ENCODE results near the gene MUC6. TPM values are rescaled to one million over a fixed set of nuclear protein-coding genes. Genes with fewer than 3 reads are reported as not detected.

The MUC6 gene
- total RNA-seq, 1 experiment from 2014 or later, result not detected

DNA sequence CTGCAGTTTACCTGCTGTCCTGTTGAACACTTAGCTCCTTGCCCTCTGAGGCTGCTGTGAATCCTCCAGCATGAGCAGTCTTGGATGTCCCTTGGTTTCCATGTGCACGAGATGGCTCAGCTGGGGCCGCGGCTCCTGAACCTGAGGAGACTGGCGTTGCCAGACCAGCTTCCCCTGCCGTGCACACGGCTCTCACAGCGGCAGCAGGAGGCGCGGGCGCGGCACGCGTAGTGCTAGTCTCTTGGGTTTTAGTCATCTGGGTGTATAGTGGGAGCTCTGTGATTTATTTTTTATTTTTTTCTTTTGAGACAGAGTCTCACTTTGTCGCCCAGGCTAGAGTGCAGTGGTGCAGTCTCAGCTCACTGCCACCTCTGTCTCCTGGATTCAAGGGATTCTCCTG is 54.8 kb downstream of the MUC6 start:
- H3K9me3 Mint-ChIP-seq, result no peaks in the 10 kb centered on the region
- peaks cover 22 to 77% (median 73%) of the 10 kb centered on the region in 3 experiments; a peak in 6 of 7 replicates for H3K36me3 Mint-ChIP-seq (ENCODE audit: insufficient read depth in 1 of 3, low read depth in 3 of 3)
- no peak overlapping the region for H3K56ac ChIP-seq (ENCODE audit: insufficient read length, low read depth, low read length)
- no peak overlapping the region for H2BK120ac ChIP-seq (ENCODE audit: low read depth, low read length, poor library complexity, severe bottlenecking)
- H3K4me3 Mint-ChIP-seq, result no peak overlapping the region
- no peak for DNase-seq
- no peaks in the 10 kb centered on the region for H4K20me1 ChIP-seq (ENCODE audit: control insufficient read depth, insufficient read depth, insufficient read length)
- no peaks in the 10 kb centered on the region for H3K9me3 ChIP-seq (ENCODE audit: control insufficient read depth, low read depth, low read length)
- H2AK5ac ChIP-seq (ENCODE audit: insufficient read length, low read length), result no peak overlapping the region
- H2BK12ac ChIP-seq (ENCODE audit: insufficient read length, low read depth, low read length), result no peak overlapping the region
- no peak overlapping the region for H3T11ph ChIP-seq (ENCODE audit: low read length)
- no peak overlapping the region for H2AFZ ChIP-seq (ENCODE audit: low read length)
- peaks cover 5 to 8% of the 10 kb centered on the region in 2 experiments for H3K4me1 Mint-ChIP-seq
- H3K4me2 ChIP-seq (ENCODE audit: insufficient read depth, insufficient read length, low read length), result no peak overlapping the region
- H3K79me1 ChIP-seq (ENCODE audit: insufficient read depth, low read depth, low read length, poor library complexity, severe bottlenecking), result no peaks in the 10 kb centered on the region
- no peaks in the 10 kb centered on the region for H3K27me3 ChIP-seq (ENCODE audit: insufficient read depth, low read length)
- no peak overlapping the region for H2BK15ac ChIP-seq (ENCODE audit: low read depth, low read length)
- TF ChIP-seq, protein P1, sequence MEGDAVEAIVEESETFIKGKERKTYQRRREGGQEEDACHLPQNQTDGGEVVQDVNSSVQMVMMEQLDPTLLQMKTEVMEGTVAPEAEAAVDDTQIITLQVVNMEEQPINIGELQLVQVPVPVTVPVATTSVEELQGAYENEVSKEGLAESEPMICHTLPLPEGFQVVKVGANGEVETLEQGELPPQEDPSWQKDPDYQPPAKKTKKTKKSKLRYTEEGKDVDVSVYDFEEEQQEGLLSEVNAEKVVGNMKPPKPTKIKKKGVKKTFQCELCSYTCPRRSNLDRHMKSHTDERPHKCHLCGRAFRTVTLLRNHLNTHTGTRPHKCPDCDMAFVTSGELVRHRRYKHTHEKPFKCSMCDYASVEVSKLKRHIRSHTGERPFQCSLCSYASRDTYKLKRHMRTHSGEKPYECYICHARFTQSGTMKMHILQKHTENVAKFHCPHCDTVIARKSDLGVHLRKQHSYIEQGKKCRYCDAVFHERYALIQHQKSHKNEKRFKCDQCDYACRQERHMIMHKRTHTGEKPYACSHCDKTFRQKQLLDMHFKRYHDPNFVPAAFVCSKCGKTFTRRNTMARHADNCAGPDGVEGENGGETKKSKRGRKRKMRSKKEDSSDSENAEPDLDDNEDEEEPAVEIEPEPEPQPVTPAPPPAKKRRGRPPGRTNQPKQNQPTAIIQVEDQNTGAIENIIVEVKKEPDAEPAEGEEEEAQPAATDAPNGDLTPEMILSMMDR (conservative IDR thresholded peaks at IDR 0.05), result no peak
- no peak overlapping the region for H3K4ac ChIP-seq (ENCODE audit: low read depth, low read length)
- no peak overlapping the region for H4K5ac ChIP-seq (ENCODE audit: insufficient read length, low read depth, low read length)
- H3K23me2 ChIP-seq (ENCODE audit: insufficient read length, low read depth, low read length, poor library complexity, severe bottlenecking), result no peaks in the 10 kb centered on the region
- no peak overlapping the region for H3K27ac ChIP-seq (ENCODE audit: insufficient read length, low read depth, low read length)
- H3K18ac ChIP-seq (ENCODE audit: insufficient read length, low read depth, low read length), result no peak overlapping the region
- no peak overlapping the region for H4K91ac ChIP-seq (ENCODE audit: insufficient read length, low read depth, low read length)
- H2BK5ac ChIP-seq (ENCODE audit: insufficient read length, low read length), result no peak overlapping the region
- no peaks in the 10 kb centered on the region for H3K79me2 ChIP-seq (ENCODE audit: insufficient read depth, low read length)
- no peak overlapping the region for H3K27ac Mint-ChIP-seq
- H3K9ac ChIP-seq (ENCODE audit: extremely low read depth, insufficient read length, low read length), result no peak overlapping the region
- no peak overlapping the region for H4K8ac ChIP-seq (replicated peaks; ENCODE audit: insufficient read length, low read depth, low read length)
- H2BK20ac ChIP-seq (ENCODE audit: low read depth, low read length, poor library complexity, severe bottlenecking), result no peak overlapping the region
- H3K14ac ChIP-seq (ENCODE audit: insufficient read depth, low read length), result no peak overlapping the region
- no peak overlapping the region for H3K23ac ChIP-seq (ENCODE audit: insufficient read length, low read depth, low read length)
- no peaks in the 10 kb centered on the region for H3K4me1 ChIP-seq (ENCODE audit: insufficient read depth, low read length)
- no peaks in the 10 kb centered on the region for H3K27me3 Mint-ChIP-seq (ENCODE audit: low read depth)
- no CpG with 5 or more reads among the region's 14 CpGs for WGBS (ENCODE audit: extremely low coverage, insufficient read length, low lambda C conversion rate)

Measured in H9 (cell line).